ENCODE measurements around the gene ADARB2. TPM values are rescaled to one million over a fixed set of nuclear protein-coding genes. Genes with fewer than 3 reads are reported as not detected.
"Not testable (repeated sequence)": the region's sequence is repeated elsewhere in the genome, so short reads cannot be mapped to it uniquely, and the experiment has no call there.

ADARB2 gene
- total RNA-seq, 4 donors from 2014 or later, result 0.13 to 6.1 (median 0.57) TPM

- DNase-seq (ENCODE audit: low spot score), result no peak
- TF ChIP-seq CTCF (IDR thresholded peaks at IDR 0.05), result no peak
- no peak for ATAC-seq (ENCODE audit: low FRiP score)
Observed at GRCh38 chr10:1345368-1345767, 392.0 kb downstream of the ADARB2 start.

GRCh38 chr10:1344846-1345245 is 392.5 kb downstream of the ADARB2 start:
- no peak for TF ChIP-seq CTCF (IDR thresholded peaks at IDR 0.05)
- no peak for ATAC-seq (ENCODE audit: low FRiP score)

GRCh38 chr10:1344408-1344807 is 392.9 kb downstream of the ADARB2 start:
- ATAC-seq (ENCODE audit: low FRiP score) (no peak), DNase-seq (ENCODE audit: low spot score) (no peak)
- no peak for TF ChIP-seq CTCF (IDR thresholded peaks at IDR 0.05)

More at GRCh38 chr10:1344846-1345245, 392.5 kb downstream of the ADARB2 start:
- no peak for DNase-seq (ENCODE audit: low spot score)

- TF ChIP-seq CTCF (IDR thresholded peaks at IDR 0.05), result no peak
- no peak for ATAC-seq (ENCODE audit: low FRiP score)
- no peak for DNase-seq (ENCODE audit: low spot score)
Observed at GRCh38 chr10:1343176-1343575, 394.1 kb downstream of the ADARB2 start.

GRCh38 chr10:1341052-1341451 is 396.3 kb downstream of the ADARB2 start:
- not testable (repeated sequence) for DNase-seq (ENCODE audit: low spot score); ATAC-seq (ENCODE audit: low FRiP score)

- DNase-seq (ENCODE audit: low spot score) (no peak), ATAC-seq (ENCODE audit: low FRiP score) (no peak)
- TF ChIP-seq CTCF (IDR thresholded peaks at IDR 0.05), result no peak
Observed at GRCh38 chr10:1339396-1339795, 397.9 kb downstream of the ADARB2 start.

- ATAC-seq (ENCODE audit: low FRiP score) (no peak), DNase-seq (ENCODE audit: low spot score) (no peak)
- no peak for TF ChIP-seq CTCF (IDR thresholded peaks at IDR 0.05)
Observed at GRCh38 chr10:1335642-1336041, 401.7 kb downstream of the ADARB2 start.

GRCh38 chr10:1333981-1334380 is 403.3 kb downstream of the ADARB2 start:
- DNase-seq (ENCODE audit: low spot score) (no peak), ATAC-seq (ENCODE audit: low FRiP score) (no peak)
- TF ChIP-seq CTCF (IDR thresholded peaks at IDR 0.05), result no peak
